ENCODE data around the gene GNAL. TPM values are rescaled to one million over a fixed set of nuclear protein-coding genes. Genes with fewer than 3 reads are reported as not detected.

The GNAL gene
- total RNA-seq, 6 donors from 2014 or later = 1.00 to 6.7 (median 3.5) TPM

- Histone ChIP-seq H3K9me3 (no peaks in the 10 kb centered on the region), H3K27me3 (no peaks in the 10 kb centered on the region), H3K4me1 (peaks cover 9 to 30% (median 21%) of the 10 kb centered on the region in 4 donors), H3K27ac (peak overlapping the region in 2 of 4 donors; percentile 2 to 61), H3K36me3 (peaks cover 3 to 71% (median 32%) of the 10 kb centered on the region in 4 donors), H3K4me3 (no peak overlapping the region)
- ATAC-seq (ENCODE audit: low FRiP score in 2 of 2) = no peak
- DNase-seq = no peak
- 83 to 92% methylated on average over 10 to 12 of the region's 12 CpGs for WGBS, 2 donors
- TF ChIP-seq POLR2A (IDR thresholded peaks at IDR 0.05) = no peak
- no peak for TF ChIP-seq EP300 (IDR thresholded peaks at IDR 0.05)
- no peak for TF ChIP-seq CTCF (IDR thresholded peaks at IDR 0.05)
- TF ChIP-seq POLR2AphosphoS5 (IDR thresholded peaks at IDR 0.05) = no peak
These were observed 195.4 kb downstream of the GNAL start for GRCh38 chr18:11884396-11885030.

- Histone ChIP-seq H3K27ac (peak overlapping the region in 2 of 4 donors; percentile 2 to 61), H3K9me3 (no peaks in the 10 kb centered on the region), H3K4me3 (no peak overlapping the region), H3K36me3 (peaks cover 8 to 80% (median 39%) of the 10 kb centered on the region in 4 donors), H3K27me3 (no peaks in the 10 kb centered on the region), H3K4me1 (peaks cover 9 to 30% (median 21%) of the 10 kb centered on the region in 4 donors)
- DNase-seq (peak; percentile 51 to 80), ATAC-seq (ENCODE audit: low FRiP score in 2 of 2) (no peak)
- no peak for TF ChIP-seq EP300 (IDR thresholded peaks at IDR 0.05)
- TF ChIP-seq POLR2A (IDR thresholded peaks at IDR 0.05) = peak in 1 of 4 donors; percentile 13
- WGBS, 2 donors = 82 to 88% methylated on average over 22 of the region's 22 CpGs
These were observed 196.3 kb downstream of the GNAL start for GRCh38 chr18:11885278-11885947.

GRCh38 chr18:11886577-11887110 is 197.6 kb downstream of the GNAL start:
- ATAC-seq (ENCODE audit: low FRiP score in 2 of 2) (no peak), DNase-seq (no peak)

GRCh38 chr18:11887328-11888128 is 198.5 kb downstream of the GNAL start:
- TF ChIP-seq POLR2AphosphoS5 (IDR thresholded peaks at IDR 0.05) = no peak
- TF ChIP-seq POLR2A (IDR thresholded peaks at IDR 0.05) = no peak
- TF ChIP-seq CTCF (IDR thresholded peaks at IDR 0.05) = no peak
- peak in 1 of 4 donors; percentile 54 for TF ChIP-seq EP300 (IDR thresholded peaks at IDR 0.05)
- WGBS, 2 donors = 64 to 65% methylated on average over 8 of the region's 8 CpGs
- Histone ChIP-seq H3K4me3 (no peak overlapping the region), H3K36me3 (peaks cover 8 to 72% (median 42%) of the 10 kb centered on the region in 4 donors), H3K9me3 (no peaks in the 10 kb centered on the region), H3K27me3 (no peaks in the 10 kb centered on the region), H3K4me1 (peaks cover under 1 to 27% (median 17%) of the 10 kb centered on the region in 4 donors), H3K27ac (peak overlapping the region in 3 of 4 donors; percentile 21 to 53 (median 45))
- ATAC-seq (ENCODE audit: low FRiP score in 2 of 2) (peak; percentile 40 to 89), DNase-seq (peak in 1 of 2 donors; percentile 61)

More at GRCh38 chr18:11886577-11887110, 197.6 kb downstream of the GNAL start:
- H3K4me3 ChIP-seq = no peak overlapping the region
- no peak for TF ChIP-seq POLR2A (IDR thresholded peaks at IDR 0.05)
- TF ChIP-seq CTCF (IDR thresholded peaks at IDR 0.05) = no peak
- no peak for TF ChIP-seq POLR2AphosphoS5 (IDR thresholded peaks at IDR 0.05)
- no peak for TF ChIP-seq EP300 (IDR thresholded peaks at IDR 0.05)
- H3K36me3 ChIP-seq = peaks cover 8 to 74% (median 42%) of the 10 kb centered on the region in 4 donors
- H3K27me3 ChIP-seq = no peaks in the 10 kb centered on the region
- peaks cover 9 to 30% (median 21%) of the 10 kb centered on the region in 4 donors for H3K4me1 ChIP-seq
- H3K27ac ChIP-seq = peak overlapping the region in 1 of 4 donors; percentile 21
- WGBS, 2 donors = 91 to 97% methylated on average over 9 to 19 of the region's 19 CpGs
- H3K9me3 ChIP-seq = no peaks in the 10 kb centered on the region
